Omental fat pad (tissue), 4 donors: ENCODE measurements around the gene HSPBP1. TPM values are rescaled to one million over a fixed set of nuclear protein-coding genes. Genes with fewer than 3 reads are reported as not detected.

Experiments used
- ATAC-seq: fragments of 150-250 bp; one replicate; pipeline ENCODE4 v1.9.1; 2016; ENCODE audit warnings: mild to moderate bottlenecking, moderate library complexity; ENCODE audit not compliant: low FRiP score
- DNase-seq: peaks from one replicate; pipeline ENCODE4 v3.0.0-alpha.2; 2019; ENCODE audit warnings: low spot score
- total RNA-seq, 4 donors: library from RNA; depleted of rRNA; stranded (reverse); fragments of >200 nt; gene quantifications; one replicate each; pipeline ENCODE4 v1.1.0, GENCODE V29; 2016
- TF ChIP-seq, protein P1 (sequence below), 3 donors: fragments of 450-650 bp; IDR thresholded peaks; one replicate each; pipeline ENCODE4 v1.5.1; 2016 to 2017; ENCODE audit warnings: antibody characterized with exemption in 3 of 3, mild to moderate bottlenecking in 3 of 3, moderate library complexity in 2 of 3

HSPBP1 gene
- total RNA-seq, 4 donors from 2014 or later: 19.5 to 25.9 (median 21.2) TPM

DNA sequence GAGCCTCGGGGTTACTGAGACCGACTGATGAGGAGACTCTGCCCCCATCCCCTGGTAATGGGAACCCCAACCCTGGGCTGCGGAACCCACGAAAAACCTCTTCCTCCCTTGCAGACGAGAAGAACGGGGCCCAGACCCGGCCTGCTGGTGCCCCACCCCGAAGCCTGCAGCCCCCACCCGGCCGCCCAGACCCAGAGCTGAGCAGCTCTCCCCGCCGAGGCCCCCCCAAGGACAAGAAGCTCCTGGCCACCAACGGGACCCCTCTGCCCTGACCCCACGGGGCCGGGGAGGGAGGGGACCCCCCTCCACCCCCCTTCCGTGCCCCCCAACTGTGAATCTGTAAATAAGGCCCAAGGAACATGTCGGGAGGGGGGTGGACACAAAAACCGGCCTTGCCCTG, 31.9 kb upstream of the HSPBP1 start:
- TF ChIP-seq, protein P1, sequence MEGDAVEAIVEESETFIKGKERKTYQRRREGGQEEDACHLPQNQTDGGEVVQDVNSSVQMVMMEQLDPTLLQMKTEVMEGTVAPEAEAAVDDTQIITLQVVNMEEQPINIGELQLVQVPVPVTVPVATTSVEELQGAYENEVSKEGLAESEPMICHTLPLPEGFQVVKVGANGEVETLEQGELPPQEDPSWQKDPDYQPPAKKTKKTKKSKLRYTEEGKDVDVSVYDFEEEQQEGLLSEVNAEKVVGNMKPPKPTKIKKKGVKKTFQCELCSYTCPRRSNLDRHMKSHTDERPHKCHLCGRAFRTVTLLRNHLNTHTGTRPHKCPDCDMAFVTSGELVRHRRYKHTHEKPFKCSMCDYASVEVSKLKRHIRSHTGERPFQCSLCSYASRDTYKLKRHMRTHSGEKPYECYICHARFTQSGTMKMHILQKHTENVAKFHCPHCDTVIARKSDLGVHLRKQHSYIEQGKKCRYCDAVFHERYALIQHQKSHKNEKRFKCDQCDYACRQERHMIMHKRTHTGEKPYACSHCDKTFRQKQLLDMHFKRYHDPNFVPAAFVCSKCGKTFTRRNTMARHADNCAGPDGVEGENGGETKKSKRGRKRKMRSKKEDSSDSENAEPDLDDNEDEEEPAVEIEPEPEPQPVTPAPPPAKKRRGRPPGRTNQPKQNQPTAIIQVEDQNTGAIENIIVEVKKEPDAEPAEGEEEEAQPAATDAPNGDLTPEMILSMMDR (IDR thresholded peaks at IDR 0.05): no peak
- ATAC-seq (no peak), DNase-seq (no peak)

- TF ChIP-seq, protein P1 (IDR thresholded peaks at IDR 0.05): no peak
- no peak for ATAC-seq
- DNase-seq: no peak
Measured at GRCh38 chr19:55311397-55311796, 31.5 kb upstream of the HSPBP1 start.

DNA sequence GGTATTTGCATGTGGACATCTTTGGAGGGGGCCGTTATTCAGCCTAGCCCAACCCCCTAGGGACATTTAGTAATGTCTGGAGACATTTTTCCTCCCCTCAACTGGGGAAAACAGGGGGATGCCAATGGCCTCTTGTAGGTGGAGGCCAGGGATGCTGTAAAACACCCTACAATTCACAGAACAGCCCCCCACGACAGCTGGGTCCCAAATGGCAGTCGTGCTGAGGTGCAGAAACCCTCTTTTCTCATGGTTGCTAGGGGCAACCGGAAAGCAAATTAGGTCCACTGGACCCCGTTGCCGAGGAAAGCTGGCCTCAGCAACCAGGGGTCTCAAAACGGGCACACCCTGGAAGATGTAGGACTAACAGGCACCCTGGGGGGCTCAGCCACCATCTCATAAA, 30.6 kb upstream of the HSPBP1 start:
- DNase-seq: no peak
- ATAC-seq: no peak
- TF ChIP-seq, protein P1 (IDR thresholded peaks at IDR 0.05): no peak

- ATAC-seq (no peak), DNase-seq (no peak)
- TF ChIP-seq, protein P1 (IDR thresholded peaks at IDR 0.05): no peak
Measured at GRCh38 chr19:55309448-55309847, 29.5 kb upstream of the HSPBP1 start.

GRCh38 chr19:55308281-55308680, 28.4 kb upstream of the HSPBP1 start:
- DNase-seq (no peak), ATAC-seq (no peak)
- TF ChIP-seq, protein P1 (IDR thresholded peaks at IDR 0.05): no peak

- TF ChIP-seq, protein P1 (IDR thresholded peaks at IDR 0.05): no peak
- DNase-seq (no peak), ATAC-seq (no peak)
Measured at GRCh38 chr19:55306712-55307111, 26.8 kb upstream of the HSPBP1 start.

- ATAC-seq: no peak
- TF ChIP-seq, protein P1 (IDR thresholded peaks at IDR 0.05): no peak
- DNase-seq: no peak
Measured at GRCh38 chr19:55305983-55306562, 26.2 kb upstream of the HSPBP1 start.
